Neural cell (in vitro differentiated cells): Measurements from ENCODE around the gene ZP1. TPM values are rescaled to one million over a fixed set of nuclear protein-coding genes. Genes with fewer than 3 reads are reported as not detected.

Experiments
- H2AFZ ChIP-seq: fragments of 200-600, 300-800 bp; sonication (generic), shearing (Covaris generic); 2 replicates; pipeline ENCODE4 v1.6.0; 2014; ENCODE audit warnings: low read depth, mild to moderate bottlenecking, antibody characterized with exemption, low read length, moderate library complexity
- H3F3A ChIP-seq: fragments of 200-600 bp; shearing (Covaris generic); 2 replicates; pipeline ENCODE4 v1.6.1; 2016; ENCODE audit warnings: mild to moderate bottlenecking, moderate library complexity, mixed read lengths, antibody characterized with exemption, low read length; ENCODE audit not compliant: insufficient read depth, poor library complexity, severe bottlenecking
- H3K27ac ChIP-seq: fragments of 200-600, 300-800 bp; sonication (generic), shearing (Covaris generic); 2 replicates; pipeline ENCODE4 v1.5.1; 2014; ENCODE audit warnings: mild to moderate bottlenecking, low read length, moderate library complexity
- H3K27me3 ChIP-seq: fragments of 300-800, 200-600 bp; sonication (generic), shearing (Covaris generic); 2 replicates; pipeline ENCODE4 v1.6.0; 2014; ENCODE audit warnings: mild to moderate bottlenecking, low read depth, low read length, moderate library complexity; ENCODE audit not compliant: insufficient read depth
- H3K36me3 ChIP-seq: fragments of 300-800, 200-600 bp; sonication (generic), shearing (Covaris generic); 2 replicates; pipeline ENCODE4 v1.5.1; 2014; ENCODE audit warnings: mild to moderate bottlenecking, antibody characterized with exemption, low read length, moderate library complexity; ENCODE audit not compliant: insufficient read depth
- H3K4me2 ChIP-seq: fragments of 300-800, 200-600 bp; sonication (generic), shearing (Covaris generic); 2 replicates; pipeline ENCODE4 v1.6.0; 2014; ENCODE audit warnings: mild to moderate bottlenecking, low read length
- H3K4me3 ChIP-seq: fragments of 300-800, 200-600 bp; sonication (generic), shearing (Covaris generic); 2 replicates; pipeline ENCODE4 v1.5.1; 2014; ENCODE audit warnings: mild to moderate bottlenecking, low read length, moderate library complexity
- H3K79me2 ChIP-seq: fragments of 200-600 bp; shearing (Covaris generic); replicated peaks from 2 replicates; pipeline ENCODE4 v1.6.0; 2014; ENCODE audit warnings: mild to moderate bottlenecking, low read length, moderate library complexity; ENCODE audit not compliant: insufficient read depth
- H3K9ac ChIP-seq: fragments of 300-800, 200-600 bp; sonication (generic), shearing (Covaris generic); 2 replicates; pipeline ENCODE4 v1.6.1; 2016; ENCODE audit warnings: mild to moderate bottlenecking, low read length, mixed read lengths
- H3K9me2 ChIP-seq: fragments of 200-600 bp; shearing (Covaris generic); 2 replicates; pipeline ENCODE4 v1.6.1; 2016; ENCODE audit warnings: mild to moderate bottlenecking, low read length, mixed read lengths; ENCODE audit not compliant: insufficient read depth
- H3K9me3 ChIP-seq: fragments of 200-600, 300-800 bp; sonication (generic), shearing (Covaris generic); 2 replicates; pipeline ENCODE4 v1.6.1; 2016; ENCODE audit warnings: mild to moderate bottlenecking, mixed run types, low read length, moderate library complexity, mixed read lengths
- H4K20me1 ChIP-seq: fragments of 200-600 bp; shearing (Covaris generic); 2 replicates; pipeline ENCODE4 v1.6.1; 2016; ENCODE audit warnings: mild to moderate bottlenecking, mixed run types; ENCODE audit not compliant: insufficient read depth
- CTCF ChIP-seq: fragments of 450-650 bp; IDR thresholded peaks from 2 replicates; pipeline ENCODE4 v1.5.1; 2014; ENCODE audit warnings: antibody characterized with exemption, mild to moderate bottlenecking, moderate library complexity; ENCODE audit not compliant: poor library complexity, severe bottlenecking
- EP300 ChIP-seq: fragments of 450-650 bp; conservative IDR thresholded peaks from 2 replicates; pipeline ENCODE4 v1.6.1; 2014; ENCODE audit warnings: antibody characterized with exemption, mild to moderate bottlenecking, moderate library complexity; ENCODE audit not compliant: poor library complexity, severe bottlenecking
- EZH2 ChIP-seq: fragments of 200-600, 300-800 bp; shearing (Covaris generic), sonication (generic); IDR thresholded peaks from 2 replicates; pipeline ENCODE4 v1.6.1; 2014; ENCODE audit warnings: antibody characterized with exemption, low read length, borderline replicate concordance, mild to moderate bottlenecking; ENCODE audit not compliant: insufficient read depth, poor library complexity, severe bottlenecking
- MXI1 ChIP-seq: fragments of 450-650 bp; conservative IDR thresholded peaks from 2 replicates; pipeline ENCODE4 v1.6.1; 2014; ENCODE audit warnings: antibody characterized with exemption, mild to moderate bottlenecking; ENCODE audit not compliant: poor library complexity, severe bottlenecking
- POLR2AphosphoS5 ChIP-seq: IDR thresholded peaks from 2 replicates; pipeline ENCODE4 v1.6.1; 2012
- RAD21 ChIP-seq: fragments of 450-650 bp; conservative IDR thresholded peaks from 2 replicates; pipeline ENCODE4 v1.6.1; 2014; ENCODE audit warnings: antibody characterized with exemption, mild to moderate bottlenecking, moderate library complexity
- SMC3 ChIP-seq: fragments of 450-650 bp; conservative IDR thresholded peaks from 2 replicates; pipeline ENCODE4 v1.6.1; 2014; ENCODE audit warnings: antibody characterized with exemption, mild to moderate bottlenecking, moderate library complexity; ENCODE audit not compliant: poor library complexity
- TAF1 ChIP-seq: IDR thresholded peaks from 2 replicates; pipeline ENCODE4 v1.6.1; 2012; ENCODE audit warnings: low read depth
- polyA plus RNA-seq: library from polyadenylated mRNA; depleted of rRNA; stranded (reverse); fragments of >200 nt; gene quantifications from 2 replicates; pipeline ENCODE4 v1.2.3, GENCODE V29; 2014

The ZP1 gene
- polyA plus RNA-seq, 1 donor from 2014 or later, result 1.5 TPM

- no peaks in the 10 kb centered on the region for H3K36me3 ChIP-seq
Observed at GRCh38 chr11:60910711-60911380, 43.5 kb downstream of the ZP1 start.

GRCh38 chr11:60912223-60912850 is 45.0 kb downstream of the ZP1 start:
- H3K4me3 ChIP-seq, result no peak overlapping the region
- H3K4me2 ChIP-seq, result no peak overlapping the region
- H3K36me3 ChIP-seq, result no peaks in the 10 kb centered on the region
- TF ChIP-seq EZH2 (no peak), TAF1 (no peak), EP300 (no peak), RAD21 (no peak), POLR2AphosphoS5 (no peak), SMC3 (no peak), MXI1 (no peak)
- H3K79me2 ChIP-seq, result peaks cover 26% of the 10 kb centered on the region
- no peaks in the 10 kb centered on the region for H4K20me1 ChIP-seq
- no peaks in the 10 kb centered on the region for H3K9me2 ChIP-seq
- no peak overlapping the region for H2AFZ ChIP-seq
- no peaks in the 10 kb centered on the region for H3K27me3 ChIP-seq
- no peaks in the 10 kb centered on the region for H3K9me3 ChIP-seq
- H3K27ac ChIP-seq, result no peak overlapping the region
- no peak overlapping the region for H3K9ac ChIP-seq
- peaks cover 3% of the 10 kb centered on the region for H3F3A ChIP-seq

More at GRCh38 chr11:60910711-60911380, 43.5 kb downstream of the ZP1 start:
- H3K9me2 ChIP-seq, result no peaks in the 10 kb centered on the region
- no peak overlapping the region for H3K9ac ChIP-seq
- no peak for TF ChIP-seq CTCF
- no peak for TF ChIP-seq POLR2AphosphoS5
- TF ChIP-seq SMC3, result no peak
- H2AFZ ChIP-seq, result no peak overlapping the region
- H3K79me2 ChIP-seq, result peaks cover 13% of the 10 kb centered on the region
- no peaks in the 10 kb centered on the region for H3K27me3 ChIP-seq
- H3K4me3 ChIP-seq, result no peak overlapping the region
- H3K9me3 ChIP-seq, result no peaks in the 10 kb centered on the region
- no peak overlapping the region for H3K27ac ChIP-seq
- peaks cover 3% of the 10 kb centered on the region for H3F3A ChIP-seq
- no peaks in the 10 kb centered on the region for H4K20me1 ChIP-seq
- H3K4me2 ChIP-seq, result no peak overlapping the region

- Histone ChIP-seq H3K36me3 (no peaks in the 10 kb centered on the region), H4K20me1 (no peaks in the 10 kb centered on the region), H3K4me2 (peak overlapping the region; percentile 77), H3F3A (peaks cover 3% of the 10 kb centered on the region), H3K9ac (peak overlapping the region; percentile 87), H3K27ac (peak overlapping the region; percentile 97), H3K79me2 (peaks cover 33% of the 10 kb centered on the region), H3K9me2 (no peaks in the 10 kb centered on the region), H3K27me3 (no peaks in the 10 kb centered on the region), H3K9me3 (no peaks in the 10 kb centered on the region), H2AFZ (peak overlapping the region; percentile 74), H3K4me3 (peak overlapping the region; percentile 97)
- no peak for TF ChIP-seq RAD21
Observed at GRCh38 chr11:60912851-60913528, 45.6 kb downstream of the ZP1 start.
